ENCODE measurements around the gene CCNA1.

CCNA1 gene

GRCh38 chr13:36454987-36455386, 22.7 kb downstream of the CCNA1 start:
- no peak for DNase-seq

GRCh38 chr13:36456577-36456976, 24.3 kb downstream of the CCNA1 start:
- DNase-seq: no peak

GRCh38 chr13:36461506-36461905, 29.2 kb downstream of the CCNA1 start:
- no peak for DNase-seq

GRCh38 chr13:36475468-36475867, 43.2 kb downstream of the CCNA1 start:
- DNase-seq: no peak

- no peak for DNase-seq
Measured at GRCh38 chr13:36476661-36477060, 44.4 kb downstream of the CCNA1 start.

GRCh38 chr13:36480726-36481427, 48.6 kb downstream of the CCNA1 start:
- no peak for DNase-seq

- DNase-seq: no peak
Measured at GRCh38 chr13:36490055-36490454, 57.8 kb downstream of the CCNA1 start.
